GM13977 (cell line): ENCODE data around the gene CNN3.
A peak's percentile ranks its signal among the peaks of the same experiment; 100 is the strongest.

ENCODE experiments used
- DNase-seq: peaks from one replicate; pipeline ENCODE4 v3.0.0; 2012; ENCODE audit warnings: low spot score
- in situ Hi-C: fragments of 300-500 bp; cut with MboI; formaldehyde crosslinking; loops from one replicate; pipeline ENCODE4 v1.12.0; 2022; ENCODE audit warnings: low sequenced_read_pairs, low pct_unique_long_range_greater_than_20kb, mixed read lengths, inconsistent platforms; ENCODE audit not compliant: unreplicated experiment
- TF ChIP-seq, protein P1 (sequence below): IDR thresholded peaks from 2 replicates; pipeline ENCODE4 v1.5.1; 2012; ENCODE audit warnings: mild to moderate bottlenecking, control low read depth; ENCODE audit not compliant: insufficient read depth; ENCODE audit errors: extremely low read depth, missing control alignments

The CNN3 gene

DNA sequence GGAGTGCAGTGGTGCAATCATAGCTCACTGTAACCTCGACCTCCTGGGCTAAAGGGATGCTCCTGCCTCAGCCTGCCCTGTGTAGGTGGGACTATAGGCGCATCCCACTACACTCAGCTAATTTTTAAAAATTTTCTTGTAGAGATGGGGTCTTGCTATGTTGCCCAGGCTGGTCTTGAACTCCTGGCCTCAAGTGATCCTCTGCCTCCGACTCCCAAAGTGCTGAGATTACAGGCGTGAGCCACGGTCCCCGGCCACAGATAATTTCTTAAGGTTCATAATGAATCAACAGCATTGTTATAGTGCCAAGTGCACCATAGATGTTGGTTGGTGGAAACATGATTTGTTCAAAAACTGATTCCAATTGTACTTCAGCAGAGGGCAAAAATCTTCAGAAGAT lies 42.2 kb upstream of the CNN3 start:
- in situ Hi-C loops: no loop called here
- DNase-seq: no peak
- TF ChIP-seq, protein P1, sequence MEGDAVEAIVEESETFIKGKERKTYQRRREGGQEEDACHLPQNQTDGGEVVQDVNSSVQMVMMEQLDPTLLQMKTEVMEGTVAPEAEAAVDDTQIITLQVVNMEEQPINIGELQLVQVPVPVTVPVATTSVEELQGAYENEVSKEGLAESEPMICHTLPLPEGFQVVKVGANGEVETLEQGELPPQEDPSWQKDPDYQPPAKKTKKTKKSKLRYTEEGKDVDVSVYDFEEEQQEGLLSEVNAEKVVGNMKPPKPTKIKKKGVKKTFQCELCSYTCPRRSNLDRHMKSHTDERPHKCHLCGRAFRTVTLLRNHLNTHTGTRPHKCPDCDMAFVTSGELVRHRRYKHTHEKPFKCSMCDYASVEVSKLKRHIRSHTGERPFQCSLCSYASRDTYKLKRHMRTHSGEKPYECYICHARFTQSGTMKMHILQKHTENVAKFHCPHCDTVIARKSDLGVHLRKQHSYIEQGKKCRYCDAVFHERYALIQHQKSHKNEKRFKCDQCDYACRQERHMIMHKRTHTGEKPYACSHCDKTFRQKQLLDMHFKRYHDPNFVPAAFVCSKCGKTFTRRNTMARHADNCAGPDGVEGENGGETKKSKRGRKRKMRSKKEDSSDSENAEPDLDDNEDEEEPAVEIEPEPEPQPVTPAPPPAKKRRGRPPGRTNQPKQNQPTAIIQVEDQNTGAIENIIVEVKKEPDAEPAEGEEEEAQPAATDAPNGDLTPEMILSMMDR: no peak

GRCh38 chr1:94966033-94966432 lies 39.1 kb upstream of the CNN3 start:
- in situ Hi-C loops: no loop called here
- DNase-seq: no peak
- TF ChIP-seq, protein P1: no peak

DNA sequence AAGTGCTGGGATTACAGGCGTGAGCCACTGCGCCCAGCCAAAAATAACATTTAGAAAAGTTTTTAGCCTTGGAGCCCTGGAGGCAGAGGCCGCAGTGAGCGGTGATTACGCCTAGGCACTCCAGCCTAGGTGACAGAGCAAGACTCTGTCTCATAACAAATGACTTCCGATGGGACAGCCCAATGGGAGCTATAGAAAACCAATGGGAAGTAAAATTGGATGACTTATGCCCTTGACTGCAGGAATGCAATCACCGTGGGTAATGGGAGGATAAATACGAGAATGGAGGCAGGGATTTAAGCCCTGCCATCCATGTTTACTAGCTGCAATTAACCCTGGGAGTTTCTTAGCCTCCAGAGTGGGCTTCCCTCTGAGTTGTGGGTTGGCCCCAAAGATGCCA lies 37.0 kb upstream of the CNN3 start:
- DNase-seq: no peak
- in situ Hi-C loops: no loop called here
- TF ChIP-seq, protein P1: no peak

DNA sequence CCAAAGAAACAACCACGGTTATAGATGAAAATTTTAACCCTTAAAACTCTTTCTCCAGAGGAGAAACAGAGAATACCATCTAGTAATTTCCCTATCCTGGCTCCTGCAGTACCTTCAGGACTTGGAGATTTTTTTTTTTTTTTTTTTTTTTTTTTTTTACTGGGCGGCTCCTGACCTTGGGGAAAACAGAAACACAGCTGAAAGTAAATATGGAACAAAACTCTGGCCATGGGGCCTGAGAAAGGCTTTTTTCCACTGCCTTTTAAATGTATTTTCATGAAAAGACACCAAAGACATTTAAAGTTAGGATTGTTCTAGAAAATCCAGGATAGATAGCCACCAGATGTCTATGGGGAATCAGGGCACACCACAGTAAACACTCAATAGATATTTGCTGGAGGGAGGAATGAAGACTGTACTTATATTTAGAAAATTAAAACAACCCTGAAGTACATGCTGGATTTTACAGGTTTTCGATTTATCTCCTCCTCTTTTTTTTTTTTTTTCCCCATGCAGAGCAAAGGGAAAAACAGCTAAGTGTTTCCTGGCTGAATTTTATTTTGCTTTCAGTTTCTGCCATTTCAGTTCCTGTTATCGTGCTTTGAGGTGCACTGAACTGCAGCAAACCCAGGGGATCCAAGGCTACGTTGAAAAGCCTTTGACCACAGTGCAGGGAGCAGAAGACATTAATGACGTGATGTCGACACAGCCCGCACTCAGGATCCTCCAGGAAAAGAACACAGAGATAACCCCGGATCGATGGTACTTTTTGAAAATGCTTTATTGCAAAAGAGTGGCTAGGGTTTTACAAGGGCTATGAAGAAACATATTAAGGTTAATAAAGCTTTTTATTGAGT lies 35.7 kb upstream of the CNN3 start:
- TF ChIP-seq, protein P1: no peak
- DNase-seq: peak; percentile 43
- in situ Hi-C loops: no loop called here

- TF ChIP-seq, protein P1: no peak
- DNase-seq: no peak
- in situ Hi-C loops: no loop called here
Measured at GRCh38 chr1:94961988-94962387, 35.1 kb upstream of the CNN3 start.

DNA sequence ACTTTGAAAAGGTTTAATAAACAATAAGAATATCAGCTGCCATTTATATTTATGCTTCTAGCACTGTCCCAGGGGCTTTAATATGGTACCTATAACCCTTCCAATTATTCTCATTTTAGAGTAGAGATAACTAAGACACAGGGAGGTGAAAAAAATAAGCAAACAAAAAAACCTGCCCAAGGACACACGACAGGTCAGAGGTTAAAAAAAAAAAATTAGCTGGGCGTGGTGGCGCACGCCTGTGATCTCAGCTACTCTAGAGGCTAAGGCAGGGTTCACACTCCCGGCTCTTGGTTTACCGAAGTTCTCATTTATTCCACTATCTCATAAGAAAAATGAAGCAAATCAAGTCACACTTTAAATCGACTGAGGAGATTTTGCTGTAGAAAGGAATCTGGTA lies 34.7 kb upstream of the CNN3 start:
- DNase-seq: no peak
- in situ Hi-C loops: no loop called here
- TF ChIP-seq, protein P1: no peak

GRCh38 chr1:94958081-94958480 lies 31.2 kb upstream of the CNN3 start:
- in situ Hi-C loops: no loop called here
- TF ChIP-seq, protein P1: no peak
- DNase-seq: no peak
